Urothelium cell line (cell line): ENCODE measurements around the gene EVI5L.

Experiments used
- DNase-seq: peaks from one replicate; pipeline ENCODE4 v3.0.0; 2011; ENCODE audit warnings: low spot score, mixed read lengths
- FAIRE-seq: peaks from 2 replicates; lab custom pipeline; 2011; peaks lifted over from hg19 to GRCh38; lab: Jason Lieb, UNC

The EVI5L gene

GRCh38 chr19:7870571-7871436 is 40.8 kb downstream of the EVI5L start:
- peak; percentile 35 for DNase-seq

GRCh38 chr19:7871437-7872305 is 41.7 kb downstream of the EVI5L start:
- FAIRE-seq (peak; percentile 30), DNase-seq (peak; percentile 79)

More at GRCh38 chr19:7870571-7871436, 40.8 kb downstream of the EVI5L start:
- no peak for FAIRE-seq

GRCh38 chr19:7872306-7873204 is 42.5 kb downstream of the EVI5L start:
- DNase-seq (no peak), FAIRE-seq (no peak)

- no peak for DNase-seq
- FAIRE-seq: no peak
Measured at GRCh38 chr19:7873304-7874075, 43.5 kb downstream of the EVI5L start.

GRCh38 chr19:7874076-7874896 is 44.3 kb downstream of the EVI5L start, which contains the start of gene PRR36:
PRR36 (minus strand) TSS chr19:7874390; CDS start chr19:7873689, 701 bp downstream.
- DNase-seq (peak; percentile 42), FAIRE-seq (no peak)

DNA sequence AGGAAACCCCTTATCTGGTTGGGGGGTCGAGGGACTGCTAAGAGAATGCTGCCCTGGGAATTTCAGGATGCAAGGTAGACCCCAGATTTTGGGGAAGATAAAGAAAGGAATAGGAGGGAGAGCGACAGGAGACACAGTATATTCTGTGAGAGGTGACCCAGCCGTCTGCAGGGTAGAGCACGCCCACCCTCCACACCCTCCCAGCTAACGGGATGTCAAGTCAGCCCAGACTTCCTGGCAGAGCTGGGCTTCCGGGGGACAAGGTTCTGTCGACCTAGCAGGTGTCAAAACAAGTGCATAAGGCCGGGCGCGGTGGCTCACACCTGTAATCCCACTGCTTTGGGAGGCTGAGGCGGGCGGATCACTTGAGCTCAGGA is 44.9 kb downstream of the EVI5L start:
- no peak for FAIRE-seq

GRCh38 chr19:7877249-7877836 is 47.3 kb downstream of the EVI5L start:
- no peak for DNase-seq
- no peak for FAIRE-seq

More for the DNA sequence above, 44.9 kb downstream of the EVI5L start:
- no peak for DNase-seq

- DNase-seq: no peak
- no peak for FAIRE-seq
Measured at GRCh38 chr19:7879111-7879807, 49.2 kb downstream of the EVI5L start.

DNA sequence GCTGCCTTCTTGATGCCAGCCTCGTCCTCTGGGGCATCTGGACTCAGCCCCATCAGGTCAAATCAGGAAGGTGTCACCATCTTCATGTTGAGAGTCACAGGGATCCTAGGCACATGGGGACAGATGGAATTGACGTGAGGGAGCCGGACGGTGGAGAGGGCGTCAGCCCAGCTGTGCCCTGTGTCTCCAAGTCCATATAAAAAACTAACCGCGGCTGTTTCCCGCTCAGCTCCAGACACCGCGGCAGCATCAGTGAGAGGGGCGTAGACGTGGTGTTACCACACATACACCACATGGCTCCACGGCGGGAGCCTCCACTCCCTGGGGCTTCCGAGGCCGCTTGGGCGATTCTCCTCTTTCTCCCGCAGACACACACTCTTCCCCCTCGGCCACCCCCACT is 49.8 kb downstream of the EVI5L start:
- DNase-seq (no peak), FAIRE-seq (no peak)

GRCh38 chr19:7881910-7882309 is 51.9 kb downstream of the EVI5L start:
- no peak for FAIRE-seq
- no peak for DNase-seq

DNA sequence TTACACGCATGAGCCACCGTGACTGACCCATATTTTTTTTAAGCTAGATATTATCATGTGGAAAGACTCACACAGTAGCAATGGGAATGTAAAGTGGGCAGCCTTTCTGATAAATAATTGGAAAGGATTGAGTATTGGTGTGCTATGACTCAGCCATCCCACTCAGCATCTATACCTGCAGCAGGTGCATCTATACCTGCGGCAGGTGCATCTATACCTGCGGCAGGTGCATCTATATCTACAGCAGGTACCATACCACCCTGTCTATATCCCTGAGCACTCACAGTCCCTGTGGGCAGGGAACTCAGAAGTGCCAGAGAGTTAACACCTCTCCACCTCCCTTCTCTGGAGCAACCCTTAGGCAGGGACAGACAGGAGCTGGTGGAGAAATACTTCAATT is 53.1 kb downstream of the EVI5L start:
- DNase-seq (no peak), FAIRE-seq (no peak)

- FAIRE-seq (no peak), DNase-seq (no peak)
Measured at GRCh38 chr19:7883796-7884570, 54.0 kb downstream of the EVI5L start.

- no peak for DNase-seq
- no peak for FAIRE-seq
Measured at GRCh38 chr19:7885818-7886217, 55.8 kb downstream of the EVI5L start.

DNA sequence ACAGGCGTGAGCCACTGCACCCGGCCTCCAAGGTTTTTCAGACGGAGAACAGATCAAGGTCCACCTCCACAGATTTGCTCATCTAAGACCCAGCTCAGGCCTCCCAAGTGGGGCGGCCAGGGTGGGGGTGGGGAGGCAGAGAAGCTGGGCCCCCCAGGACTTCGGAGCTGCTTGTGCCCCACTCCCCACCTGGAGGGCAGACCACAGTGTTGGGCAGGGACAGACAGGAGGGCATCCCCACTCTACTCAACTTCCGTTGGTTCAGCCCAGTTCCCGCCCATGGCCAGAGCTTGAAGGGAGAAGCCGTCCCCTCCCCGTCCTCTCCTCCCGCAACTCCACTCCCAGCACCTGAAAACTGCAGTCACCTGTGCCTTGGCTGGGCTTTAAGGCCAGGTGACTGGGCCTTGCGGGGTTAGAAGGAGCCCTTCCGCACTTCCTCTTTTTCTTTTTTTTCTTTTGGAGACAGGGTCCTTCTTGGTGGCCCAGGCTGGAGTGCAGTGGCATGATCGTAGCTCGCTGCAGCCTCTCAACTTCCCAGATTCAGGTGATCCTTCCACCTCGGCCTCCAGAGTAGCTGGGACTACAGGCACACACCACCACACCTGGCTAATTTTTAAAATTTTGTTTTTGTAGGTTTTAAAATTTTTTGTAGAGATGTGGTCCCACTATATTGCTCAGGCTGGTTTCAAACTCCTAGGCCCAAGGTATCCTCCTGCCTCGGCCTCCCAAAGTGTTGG is 57.6 kb downstream of the EVI5L start:
- no peak for DNase-seq
- no peak for FAIRE-seq

DNA sequence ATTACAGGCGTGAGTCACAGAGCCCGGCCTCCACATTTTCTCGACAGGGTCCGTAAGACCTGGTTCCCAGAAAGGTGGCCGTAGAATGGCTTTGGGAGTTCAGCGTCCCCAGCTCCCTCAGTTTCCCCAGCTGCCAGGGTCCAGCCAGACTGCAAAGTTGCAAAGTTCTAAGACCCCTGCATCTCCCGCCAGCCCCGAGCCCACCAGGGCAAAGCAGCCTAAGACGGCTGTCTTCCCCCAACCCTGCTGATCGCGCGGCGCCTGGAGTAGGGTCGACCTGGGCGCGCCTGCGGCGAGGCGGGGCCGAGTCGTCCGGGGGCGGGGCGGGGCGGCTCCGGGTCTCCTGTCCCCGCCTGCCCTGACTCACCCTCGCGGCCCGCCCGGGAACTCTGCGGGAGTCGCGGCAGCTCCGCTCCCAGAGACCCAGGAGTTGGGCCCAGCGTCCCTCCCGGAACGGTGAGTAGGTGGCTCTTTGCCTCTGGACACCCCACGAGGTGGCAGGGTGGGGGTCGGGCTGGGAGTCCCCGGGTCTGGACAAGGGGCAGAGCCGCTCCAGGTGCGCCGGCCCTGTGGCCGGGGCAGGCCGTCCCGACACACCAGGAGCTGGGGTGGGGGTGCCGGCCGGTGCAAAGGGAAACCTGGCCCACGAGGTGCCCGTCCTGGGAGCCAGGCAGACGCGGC is 58.3 kb downstream of the EVI5L start, which contains the start of gene LRRC8E:
Gene LRRC8E, plus strand, starts transcription at position 366 of the 681 bp plus-strand sequence. CDS start 7,094 bp downstream, outside the sequence.
- DNase-seq: peak; percentile 82

DNA sequence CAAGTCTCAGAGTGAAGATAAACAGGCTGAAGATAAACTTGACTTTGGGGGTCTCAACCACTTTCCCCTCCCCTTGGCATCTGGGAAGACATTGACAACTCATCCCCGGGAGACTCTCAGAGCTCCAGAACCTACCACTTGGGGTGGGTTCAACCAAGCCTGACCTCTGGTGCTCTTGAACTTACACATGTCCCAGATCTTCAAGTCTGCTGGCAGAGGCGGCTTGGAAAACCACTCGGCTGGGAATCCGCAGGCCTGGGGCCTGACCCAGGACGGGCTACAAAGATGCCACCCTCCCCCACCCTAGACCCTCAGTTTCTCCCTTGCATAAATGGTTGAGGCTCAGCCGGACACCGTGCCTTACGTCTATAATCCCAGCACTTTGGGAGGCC is 58.8 kb downstream of the EVI5L start:
- DNase-seq (no peak), FAIRE-seq (no peak)

More for the DNA sequence above, 58.3 kb downstream of the EVI5L start, which contains the start of gene LRRC8E:
- FAIRE-seq: no peak
